ENCODE results near the gene ERC2.

The ERC2 gene

GRCh38 chr3:55812394-55813013 lies 655.8 kb downstream of the ERC2 start:
- DNase-seq: no peak

GRCh38 chr3:55807210-55807609 lies 661.1 kb downstream of the ERC2 start:
- DNase-seq: no peak

DNA sequence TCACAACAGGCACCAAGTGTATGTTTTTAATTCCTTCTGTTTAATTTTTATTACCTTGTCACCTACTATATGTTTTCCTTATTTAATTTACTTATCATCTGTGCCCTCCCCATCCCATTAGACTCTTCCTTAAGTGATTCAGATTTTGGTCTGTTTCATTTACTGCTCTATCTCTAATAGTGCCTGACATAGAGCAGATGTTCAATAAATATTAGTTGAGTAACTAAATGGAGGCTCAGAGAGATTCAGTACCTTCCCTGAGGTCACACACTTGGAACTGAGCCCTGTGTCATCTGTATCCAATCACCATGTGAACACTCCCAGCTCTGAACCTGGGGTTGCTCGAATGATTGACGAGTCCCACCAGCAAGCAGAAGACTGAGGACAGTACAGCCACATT lies 663.1 kb downstream of the ERC2 start:
- no peak for DNase-seq

GRCh38 chr3:55804170-55805095 lies 663.8 kb downstream of the ERC2 start:
- no peak for DNase-seq

DNA sequence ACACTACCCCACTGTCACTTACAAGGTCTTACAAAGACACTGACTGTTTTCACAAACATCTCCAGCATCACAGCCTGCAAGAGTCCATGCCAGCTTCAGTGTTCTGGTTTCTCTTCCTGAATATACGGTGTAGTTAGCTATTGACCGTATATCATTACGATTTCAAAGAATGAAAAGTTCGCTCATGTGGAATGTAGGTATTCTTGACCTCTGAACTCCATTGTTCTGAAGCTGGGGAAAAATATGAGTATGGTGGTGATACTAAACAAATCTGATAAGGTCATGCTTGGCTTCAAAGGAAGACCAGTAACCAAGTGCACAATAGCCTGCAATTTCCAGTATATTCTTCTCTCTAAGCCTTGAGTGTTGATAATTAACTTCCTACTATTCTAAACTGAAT lies 665.5 kb downstream of the ERC2 start:
- no peak for DNase-seq

DNA sequence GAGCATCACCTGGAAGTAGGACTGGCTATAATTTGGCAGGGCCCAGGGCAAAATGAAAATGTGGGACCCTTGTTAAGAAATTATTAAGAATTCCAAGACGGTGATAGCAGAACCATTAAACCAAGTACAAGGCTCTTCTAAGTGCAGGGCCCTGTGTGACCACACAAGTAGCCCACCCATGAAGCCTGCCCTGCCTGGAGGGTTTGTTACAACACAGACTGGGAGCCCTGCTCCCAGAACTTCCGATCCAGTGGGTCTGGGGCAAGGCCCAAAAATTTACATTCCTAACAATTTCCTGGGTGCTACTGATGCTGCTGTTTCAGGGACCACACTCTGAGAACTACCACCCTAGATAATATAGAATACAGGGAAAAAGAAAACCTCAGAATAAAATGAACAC lies 666.6 kb downstream of the ERC2 start:
- no peak for DNase-seq

DNA sequence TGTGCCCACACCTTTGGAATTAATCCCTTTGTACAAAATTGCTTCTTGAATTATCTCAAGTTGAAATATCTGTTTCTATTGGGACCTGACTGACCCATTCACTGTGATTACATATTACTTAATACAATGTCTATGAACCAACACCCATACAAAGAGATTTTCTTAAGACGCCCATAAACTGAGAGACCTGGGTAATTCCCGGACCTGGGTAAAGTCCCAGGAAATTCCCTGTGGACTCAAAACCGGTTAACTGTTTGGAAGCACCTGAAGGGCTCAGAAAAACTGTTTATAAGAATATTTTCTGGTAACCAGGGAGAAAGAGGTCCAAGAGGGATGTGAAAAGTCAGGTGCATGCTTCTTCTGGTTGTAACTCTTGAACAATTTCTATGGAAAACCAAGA lies 667.2 kb downstream of the ERC2 start:
- no peak for DNase-seq

DNA sequence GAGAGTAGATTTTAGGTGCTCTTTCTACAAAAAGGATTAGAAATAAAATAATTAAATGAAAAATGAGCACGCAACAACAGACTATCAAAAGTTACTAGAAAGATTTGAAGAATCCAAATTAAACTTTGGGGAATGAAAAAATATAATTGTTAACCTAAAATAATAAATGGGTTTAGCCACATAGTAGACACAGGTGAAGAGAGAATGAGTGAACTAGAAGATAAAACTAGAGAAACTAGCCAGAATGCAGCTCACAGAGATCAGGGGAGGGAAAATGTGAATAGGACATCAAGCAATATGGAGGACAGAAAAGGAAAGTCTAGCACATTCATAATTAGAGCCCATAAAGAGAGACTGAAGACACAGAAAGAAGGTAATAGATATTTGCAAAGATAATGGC lies 670.5 kb downstream of the ERC2 start:
- no peak for DNase-seq

GRCh38 chr3:55797084-55797483 lies 671.2 kb downstream of the ERC2 start:
- no peak for DNase-seq

GRCh38 chr3:55796533-55796932 lies 671.7 kb downstream of the ERC2 start:
- no peak for DNase-seq

- no peak for DNase-seq
These were observed 672.5 kb downstream of the ERC2 start for GRCh38 chr3:55795746-55796145.

DNA sequence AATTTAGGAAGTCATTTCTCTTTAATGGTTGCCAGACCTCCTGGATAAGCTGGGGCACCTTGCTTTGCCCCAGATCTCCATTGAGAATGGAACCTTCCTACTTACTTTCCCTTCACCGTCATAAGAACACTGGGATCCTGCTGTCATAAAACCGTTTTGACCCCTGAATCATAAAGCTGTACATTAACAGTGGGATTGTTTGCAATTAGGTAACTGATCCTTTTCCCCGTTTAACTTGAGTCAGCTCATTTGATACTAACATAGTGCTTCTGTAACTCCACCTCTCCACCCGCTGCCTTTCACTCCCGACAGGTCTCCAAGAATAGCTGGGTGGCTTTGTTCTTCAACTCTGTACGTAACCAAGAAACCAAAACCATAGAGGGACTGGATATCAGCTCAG lies 673.0 kb downstream of the ERC2 start:
- DNase-seq: no peak

DNA sequence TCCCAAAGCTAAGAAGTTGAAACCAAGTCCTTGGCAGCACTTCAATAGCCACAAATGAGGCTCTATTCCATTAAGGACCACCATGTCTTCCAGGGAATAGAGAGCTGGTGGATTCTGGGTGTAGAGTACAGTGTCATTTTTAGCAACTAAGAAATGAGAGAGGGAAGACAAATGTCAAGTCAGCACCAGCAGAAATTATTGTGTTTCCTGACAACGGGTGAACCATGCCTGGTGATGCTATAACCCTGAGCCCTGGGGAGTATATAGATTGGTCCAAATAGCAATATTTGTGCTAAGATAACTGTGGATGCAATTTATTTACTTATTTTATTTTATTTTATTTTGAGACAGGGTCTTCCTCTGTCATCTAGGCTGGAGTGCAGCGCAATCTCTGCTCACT lies 675.5 kb downstream of the ERC2 start:
- DNase-seq: no peak

GRCh38 chr3:55792009-55792408 lies 676.3 kb downstream of the ERC2 start:
- no peak for DNase-seq

DNA sequence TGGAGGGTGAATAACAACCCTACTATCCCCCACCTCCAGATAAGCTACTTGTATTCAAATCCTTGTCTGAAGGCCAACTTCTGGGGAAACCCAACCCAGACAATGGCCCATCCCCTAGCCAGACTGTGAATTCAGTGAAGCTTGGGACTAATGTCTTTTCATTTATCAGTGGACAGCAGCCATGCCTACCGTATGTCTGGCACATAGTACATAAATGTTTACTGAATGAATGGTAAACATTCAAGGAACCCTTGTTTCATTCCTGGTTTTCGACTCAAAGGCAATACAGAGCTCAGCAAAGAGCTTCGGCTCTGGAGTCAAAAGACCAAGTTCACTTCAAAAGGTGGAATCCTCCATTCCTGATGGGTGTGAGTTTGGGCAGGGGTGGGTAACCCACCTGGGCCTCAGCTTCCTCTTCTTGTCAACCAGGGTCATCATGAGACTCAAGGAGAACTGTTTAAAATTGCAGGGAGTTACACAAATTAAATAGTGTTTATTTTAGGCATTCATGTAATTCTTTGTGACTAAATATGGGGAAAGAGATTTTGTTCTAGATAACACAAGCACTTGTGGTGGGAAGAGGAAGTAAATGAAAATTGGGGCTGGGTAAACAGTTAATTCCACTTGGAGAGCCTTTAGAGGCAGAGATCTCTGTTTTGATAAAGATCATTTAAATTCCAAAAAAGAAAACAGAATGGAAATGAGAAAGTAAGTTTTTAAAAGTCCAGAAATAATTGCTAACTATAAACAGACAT lies 677.5 kb downstream of the ERC2 start:
- no peak for DNase-seq

DNA sequence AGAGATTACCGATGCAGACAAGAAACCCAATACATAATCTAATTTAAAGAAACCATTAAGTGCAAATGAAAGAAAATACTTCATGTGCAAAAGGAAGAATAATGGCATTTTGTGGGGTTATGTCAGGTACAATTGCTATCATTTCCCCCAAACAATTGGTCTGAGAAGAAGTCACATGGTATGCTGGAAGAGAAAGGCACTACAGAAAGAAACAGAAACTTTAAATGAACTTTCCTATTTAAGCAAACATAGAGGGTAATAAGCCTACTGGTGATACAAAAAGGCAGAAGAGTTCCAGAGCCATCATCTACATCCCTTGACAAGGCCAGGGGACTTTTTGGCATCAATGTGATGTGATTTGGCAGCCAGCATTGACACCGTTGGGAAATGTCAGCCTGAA lies 678.8 kb downstream of the ERC2 start:
- DNase-seq: no peak

DNA sequence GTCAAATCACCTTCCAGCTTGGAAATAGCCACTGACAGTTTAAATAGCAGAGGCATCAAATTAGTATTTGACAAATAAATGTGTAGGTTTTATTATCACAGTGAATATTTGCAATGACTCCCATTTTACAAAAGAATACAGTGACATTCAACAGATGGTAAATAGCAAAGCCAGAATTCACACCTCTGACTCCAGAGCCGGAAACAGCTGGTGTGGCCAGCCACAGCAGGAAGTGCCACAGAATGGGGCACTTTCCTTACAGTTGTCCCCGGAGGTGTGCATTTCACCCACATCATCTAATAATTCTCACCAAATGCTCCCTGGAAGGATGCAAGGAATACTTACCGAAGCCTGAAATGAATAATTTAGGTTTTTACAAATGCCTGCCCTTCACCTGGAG lies 685.5 kb downstream of the ERC2 start:
- no peak for DNase-seq

DNA sequence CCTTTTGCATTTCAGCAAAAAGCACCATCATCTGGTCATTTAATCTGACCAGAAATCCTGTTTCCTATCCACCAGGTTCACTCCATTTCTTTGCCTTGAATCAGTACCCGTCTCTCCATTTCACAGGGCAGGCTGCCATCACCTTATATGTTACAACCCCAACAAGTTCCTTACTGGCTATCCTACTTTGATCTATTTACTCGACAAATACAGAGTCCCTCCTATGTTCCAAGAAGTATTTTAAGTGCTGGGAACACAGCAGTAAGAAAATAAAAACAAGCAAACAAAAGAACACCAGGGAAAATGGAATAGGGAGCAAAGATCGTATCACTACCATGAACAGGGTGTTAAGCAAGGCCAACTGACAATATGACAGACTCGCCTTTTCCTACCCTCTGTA lies 685.9 kb downstream of the ERC2 start:
- DNase-seq: no peak

DNA sequence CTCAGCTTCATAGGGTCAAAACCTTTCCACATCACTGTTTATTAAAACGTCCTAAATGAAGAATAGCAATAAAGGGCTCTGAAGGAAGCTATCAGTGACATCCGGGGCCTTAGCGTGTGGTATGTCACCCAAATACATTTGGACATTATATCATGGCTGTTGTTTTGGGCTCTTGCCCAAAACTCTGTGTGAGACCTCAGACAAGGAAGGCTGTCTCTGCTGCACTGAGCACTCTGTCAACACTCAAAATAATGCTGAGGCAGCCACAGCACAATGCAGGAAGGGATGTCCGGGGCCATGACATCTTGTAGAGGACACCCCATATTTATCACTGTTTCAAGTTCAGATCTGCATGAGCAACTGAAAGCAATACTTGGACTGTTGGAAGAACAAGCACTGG lies 687.4 kb downstream of the ERC2 start:
- DNase-seq: no peak

GRCh38 chr3:55779543-55779942 lies 688.7 kb downstream of the ERC2 start:
- DNase-seq: no peak

- DNase-seq: no peak
These were observed 692.7 kb downstream of the ERC2 start for GRCh38 chr3:55775366-55776154.

DNA sequence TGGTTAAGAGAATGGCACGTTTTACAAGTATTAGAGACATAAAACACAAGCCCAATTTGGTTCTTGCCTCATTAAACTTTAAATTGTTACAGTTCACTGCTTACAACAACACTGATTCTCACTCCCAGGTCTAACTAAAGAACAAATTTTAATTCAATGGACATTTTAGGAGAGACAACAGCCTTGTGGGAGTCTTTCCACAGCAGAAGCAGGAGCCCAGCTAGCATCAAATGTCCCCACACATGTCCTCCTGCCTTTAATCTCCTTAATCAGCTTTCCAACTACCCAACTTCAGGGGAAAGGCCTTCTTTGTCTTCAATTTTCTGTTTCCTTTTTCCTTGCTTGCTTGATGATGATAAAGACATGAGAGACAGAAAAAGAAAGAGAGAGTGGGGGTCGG lies 693.4 kb downstream of the ERC2 start:
- no peak for DNase-seq

DNA sequence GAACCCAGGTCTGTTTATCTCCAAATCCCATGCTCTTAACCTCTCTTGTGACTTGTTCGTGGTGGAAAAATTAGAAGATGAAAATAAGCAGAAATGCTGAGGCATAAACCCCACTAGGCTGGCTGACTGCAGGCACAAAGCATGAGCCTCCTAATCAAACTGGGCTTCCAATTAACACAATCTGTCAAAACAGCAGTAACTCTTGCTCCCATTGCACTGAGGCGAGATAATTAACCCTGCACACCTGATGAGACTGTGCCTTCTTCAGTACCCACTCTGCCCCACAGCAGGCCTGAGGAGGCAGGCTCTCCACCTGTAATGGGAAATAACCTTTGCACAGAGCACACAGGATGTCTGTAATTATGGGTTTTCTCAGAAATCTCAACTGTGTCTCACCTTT lies 696.8 kb downstream of the ERC2 start:
- DNase-seq: no peak

Data from COR-L47 (cell line).